GM18520 (cell line): ENCODE data around the gene PLPP2.
"Not testable (repeated sequence)": the region's sequence is repeated elsewhere in the genome, so short reads cannot be mapped to it uniquely, and the experiment has no call there.

Experiments used
- ATAC-seq: cut with Tn5 transposase; IDR thresholded peaks from one replicate; pipeline ENCODE4 v1.9.1; 2021; ENCODE audit not compliant: unreplicated experiment

Gene PLPP2

DNA sequence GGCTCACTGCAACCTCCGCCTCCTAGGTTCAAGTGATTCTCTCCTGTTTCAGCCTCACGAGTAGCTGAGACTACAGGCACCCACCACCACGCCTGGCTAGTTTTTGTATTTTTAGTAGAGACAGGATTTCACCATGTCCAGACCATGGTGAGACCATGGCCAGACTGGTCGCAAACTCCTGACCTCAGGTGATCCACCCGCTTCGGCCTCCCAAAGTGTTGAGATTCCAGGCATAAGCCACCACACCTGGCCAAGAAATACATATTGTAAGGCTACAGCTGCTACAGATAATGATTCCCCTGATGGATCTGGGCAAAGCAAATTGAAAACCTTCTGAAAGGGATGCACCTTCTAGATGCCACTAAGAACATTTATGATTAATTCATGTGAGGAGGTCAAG is 17.8 kb downstream of the PLPP2 start:
- no peak for ATAC-seq

- ATAC-seq: no peak
Measured at GRCh38 chr19:271856-272255, 19.3 kb downstream of the PLPP2 start.

GRCh38 chr19:270766-271318 is 20.4 kb downstream of the PLPP2 start:
- ATAC-seq: not testable (repeated sequence)

- ATAC-seq: no peak
Measured at GRCh38 chr19:269241-269640, 22.0 kb downstream of the PLPP2 start.

DNA sequence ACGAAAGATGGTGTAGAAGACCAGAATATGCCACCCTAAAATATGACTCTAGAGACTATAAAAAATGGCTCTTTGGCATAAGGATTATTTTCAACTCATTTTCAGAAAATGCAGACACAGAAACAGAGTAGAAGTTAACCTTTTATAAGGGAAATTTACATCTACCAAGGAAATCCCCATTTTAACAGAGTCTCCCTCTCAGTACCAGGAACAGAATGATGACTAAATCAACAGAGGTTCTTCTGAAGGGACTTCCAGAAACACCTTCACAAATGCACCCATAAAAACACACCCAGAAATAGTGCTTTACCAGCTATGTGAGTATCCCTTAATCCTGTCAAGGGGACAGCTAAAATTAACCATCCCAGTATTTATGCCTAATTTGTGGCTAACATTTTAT is 29.1 kb downstream of the PLPP2 start:
- ATAC-seq: no peak

GRCh38 chr19:256804-257203 is 34.4 kb downstream of the PLPP2 start:
- not testable (repeated sequence) for ATAC-seq

DNA sequence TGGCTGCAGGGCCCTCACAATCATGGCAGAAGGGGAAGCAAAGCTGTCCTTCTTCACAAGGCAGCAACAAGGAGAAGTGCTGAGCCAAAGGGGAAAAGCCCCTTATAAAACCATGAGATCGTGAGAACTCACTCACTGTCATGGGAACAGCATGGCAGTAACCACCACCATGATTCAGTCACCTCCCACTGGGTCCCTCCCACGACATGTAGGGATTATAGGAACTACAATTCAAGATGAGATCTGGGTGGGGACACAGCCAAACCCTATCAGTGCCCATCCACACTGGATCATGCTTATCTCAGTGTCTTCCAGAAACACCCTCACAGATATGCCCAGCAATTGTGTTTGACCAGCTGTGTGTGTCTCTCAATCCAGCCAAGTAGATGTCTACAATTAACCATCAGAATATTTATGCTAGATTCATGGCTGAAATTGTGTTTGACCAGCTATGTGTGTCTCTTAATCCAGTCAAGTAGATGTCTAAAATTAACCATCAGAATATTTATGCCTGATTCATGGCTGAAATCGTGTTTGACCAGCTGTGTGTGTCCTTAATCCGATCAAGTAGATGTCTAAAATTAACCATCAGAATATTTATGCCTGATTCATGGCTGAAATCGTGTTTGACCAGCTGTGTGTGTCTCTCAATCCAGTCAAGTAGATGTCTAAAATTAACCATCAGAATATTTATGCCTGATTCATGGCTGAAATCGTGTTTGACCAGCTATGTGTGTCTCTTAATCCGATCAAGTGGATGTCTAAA is 38.6 kb downstream of the PLPP2 start:
- not testable (repeated sequence) for ATAC-seq

- ATAC-seq: no peak
Measured at GRCh38 chr19:246551-246950, 44.7 kb downstream of the PLPP2 start.

DNA sequence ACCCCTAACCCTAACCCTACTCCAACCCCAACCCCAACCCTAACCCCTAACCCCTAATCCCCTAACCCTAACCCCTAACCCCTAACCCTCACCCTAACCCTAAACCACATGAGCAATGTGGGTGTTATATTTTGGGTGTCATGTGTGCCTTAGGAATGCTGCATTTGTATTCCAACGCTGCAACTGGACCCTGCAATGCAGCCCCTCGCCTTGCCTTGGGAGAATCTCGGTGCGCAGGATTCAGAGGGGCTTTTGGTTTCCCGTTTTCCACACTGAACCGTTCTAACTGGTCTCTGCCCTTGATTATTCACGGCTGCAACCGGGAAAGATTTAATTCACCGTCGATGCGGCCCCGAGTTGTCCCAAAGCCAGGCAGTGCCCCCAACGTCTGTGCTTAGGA is 45.3 kb downstream of the PLPP2 start:
- not testable (repeated sequence) for ATAC-seq

GRCh38 chr19:245457-245856 is 45.7 kb downstream of the PLPP2 start:
- no peak for ATAC-seq
